ENCODE data around the gene PEX1.

- no peak for TF ChIP-seq EP300 (IDR thresholded peaks at IDR 0.05)
- TF ChIP-seq, protein P1, sequence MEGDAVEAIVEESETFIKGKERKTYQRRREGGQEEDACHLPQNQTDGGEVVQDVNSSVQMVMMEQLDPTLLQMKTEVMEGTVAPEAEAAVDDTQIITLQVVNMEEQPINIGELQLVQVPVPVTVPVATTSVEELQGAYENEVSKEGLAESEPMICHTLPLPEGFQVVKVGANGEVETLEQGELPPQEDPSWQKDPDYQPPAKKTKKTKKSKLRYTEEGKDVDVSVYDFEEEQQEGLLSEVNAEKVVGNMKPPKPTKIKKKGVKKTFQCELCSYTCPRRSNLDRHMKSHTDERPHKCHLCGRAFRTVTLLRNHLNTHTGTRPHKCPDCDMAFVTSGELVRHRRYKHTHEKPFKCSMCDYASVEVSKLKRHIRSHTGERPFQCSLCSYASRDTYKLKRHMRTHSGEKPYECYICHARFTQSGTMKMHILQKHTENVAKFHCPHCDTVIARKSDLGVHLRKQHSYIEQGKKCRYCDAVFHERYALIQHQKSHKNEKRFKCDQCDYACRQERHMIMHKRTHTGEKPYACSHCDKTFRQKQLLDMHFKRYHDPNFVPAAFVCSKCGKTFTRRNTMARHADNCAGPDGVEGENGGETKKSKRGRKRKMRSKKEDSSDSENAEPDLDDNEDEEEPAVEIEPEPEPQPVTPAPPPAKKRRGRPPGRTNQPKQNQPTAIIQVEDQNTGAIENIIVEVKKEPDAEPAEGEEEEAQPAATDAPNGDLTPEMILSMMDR (IDR thresholded peaks at IDR 0.05): no peak
Observed at GRCh38 chr7:92569137-92569536, 40.8 kb upstream of the PEX1 start.
